HG03196 (cell line): Measurements from ENCODE around the gene SPAG5.
"Not testable (repeated sequence)": the region's sequence is repeated elsewhere in the genome, so short reads cannot be mapped to it uniquely, and the experiment has no call there.

Source experiments
- ATAC-seq: cut with Tn5 transposase; IDR thresholded peaks from one replicate; pipeline ENCODE4 v1.9.1; 2021; ENCODE audit not compliant: unreplicated experiment

The SPAG5 gene

GRCh38 chr17:28612936-28613872, 14.4 kb upstream of the SPAG5 start:
- no peak for ATAC-seq

GRCh38 chr17:28612531-28612930, 13.7 kb upstream of the SPAG5 start:
- no peak for ATAC-seq

GRCh38 chr17:28610376-28610775, 11.6 kb upstream of the SPAG5 start:
- no peak for ATAC-seq

DNA sequence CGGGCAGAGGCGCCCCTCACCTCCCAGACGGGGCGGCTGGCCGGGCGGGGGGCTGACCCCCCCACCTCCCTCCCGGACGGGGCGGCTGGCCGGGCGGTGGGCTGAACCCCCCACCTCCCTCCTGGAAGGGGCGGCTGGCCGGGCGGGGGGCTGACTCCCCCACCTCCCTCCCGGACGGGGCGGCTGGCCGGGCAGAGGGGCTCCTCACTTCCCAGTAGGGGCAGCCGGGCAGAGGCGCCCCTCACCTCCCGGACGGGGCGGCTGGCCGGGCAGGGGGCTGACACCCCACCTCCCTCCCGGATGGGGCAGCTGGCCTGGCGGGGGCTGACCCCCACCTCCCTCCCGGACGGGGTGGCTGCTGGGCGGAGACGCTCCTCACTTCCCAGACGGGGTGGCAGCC, 5.2 kb upstream of the SPAG5 start:
- ATAC-seq: not testable (repeated sequence)

DNA sequence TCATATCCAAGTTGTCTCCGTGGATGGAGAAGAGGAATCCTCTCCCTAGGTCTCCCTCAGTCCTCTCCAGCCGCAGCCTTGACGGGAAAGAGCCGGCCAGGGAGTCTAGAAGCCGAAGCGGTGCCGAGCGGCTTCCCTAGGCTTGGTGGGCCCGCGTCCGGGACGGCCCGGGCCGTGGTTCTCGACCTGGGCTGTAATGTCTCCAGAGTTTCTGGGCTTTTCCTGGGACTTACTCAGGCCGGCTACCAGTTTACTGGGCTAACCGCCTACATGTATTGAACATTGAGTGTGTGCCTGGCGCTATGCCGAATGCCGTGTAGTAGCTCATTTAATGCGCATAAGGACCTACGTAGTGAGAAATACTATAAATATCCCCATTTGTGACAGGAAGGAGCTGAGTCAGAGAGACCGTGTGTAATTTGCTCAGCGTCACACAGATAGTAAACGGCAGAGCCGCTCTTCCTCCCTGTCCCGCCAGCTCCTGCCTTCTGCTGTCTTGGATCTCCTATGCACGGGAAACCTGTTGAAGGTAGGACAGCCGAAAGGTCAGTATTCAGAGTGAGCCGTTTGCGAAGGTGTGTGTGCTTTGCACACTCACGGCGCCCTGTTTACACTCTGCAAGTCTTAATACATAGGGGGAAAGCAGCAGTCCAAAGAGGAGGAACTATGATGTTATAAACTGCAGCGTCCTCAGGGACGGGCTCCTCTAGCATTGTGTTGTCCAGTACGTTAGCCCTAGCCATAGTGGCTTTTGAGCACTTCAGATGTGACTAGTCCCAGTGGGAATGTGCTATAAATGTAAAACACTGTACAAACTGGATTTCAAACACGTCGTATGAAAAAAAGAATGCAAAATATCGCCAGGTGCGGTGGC, 723 bp upstream of the SPAG5 start:
- ATAC-seq: peak; percentile 48

DNA sequence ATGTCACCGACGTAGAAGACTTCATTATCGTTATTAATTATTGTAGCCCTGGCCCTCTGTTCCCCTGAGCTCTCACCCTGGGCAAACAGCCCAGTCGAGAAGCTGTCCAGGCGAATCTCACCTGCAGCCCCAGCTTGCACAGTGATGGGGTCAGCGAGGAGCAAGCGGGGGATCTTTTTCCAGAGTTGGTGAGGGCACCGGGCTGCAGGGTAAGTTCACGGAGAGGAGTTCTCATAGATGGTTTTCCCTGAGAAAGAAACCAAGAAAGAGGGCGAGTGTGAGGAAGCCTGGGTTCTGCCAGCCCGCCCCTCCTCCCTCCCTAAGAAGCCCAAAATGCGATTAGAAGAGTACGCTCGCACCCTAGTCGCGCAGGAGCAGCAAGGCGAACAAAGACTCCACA, 436 bp downstream of the SPAG5 start:
- no peak for ATAC-seq

DNA sequence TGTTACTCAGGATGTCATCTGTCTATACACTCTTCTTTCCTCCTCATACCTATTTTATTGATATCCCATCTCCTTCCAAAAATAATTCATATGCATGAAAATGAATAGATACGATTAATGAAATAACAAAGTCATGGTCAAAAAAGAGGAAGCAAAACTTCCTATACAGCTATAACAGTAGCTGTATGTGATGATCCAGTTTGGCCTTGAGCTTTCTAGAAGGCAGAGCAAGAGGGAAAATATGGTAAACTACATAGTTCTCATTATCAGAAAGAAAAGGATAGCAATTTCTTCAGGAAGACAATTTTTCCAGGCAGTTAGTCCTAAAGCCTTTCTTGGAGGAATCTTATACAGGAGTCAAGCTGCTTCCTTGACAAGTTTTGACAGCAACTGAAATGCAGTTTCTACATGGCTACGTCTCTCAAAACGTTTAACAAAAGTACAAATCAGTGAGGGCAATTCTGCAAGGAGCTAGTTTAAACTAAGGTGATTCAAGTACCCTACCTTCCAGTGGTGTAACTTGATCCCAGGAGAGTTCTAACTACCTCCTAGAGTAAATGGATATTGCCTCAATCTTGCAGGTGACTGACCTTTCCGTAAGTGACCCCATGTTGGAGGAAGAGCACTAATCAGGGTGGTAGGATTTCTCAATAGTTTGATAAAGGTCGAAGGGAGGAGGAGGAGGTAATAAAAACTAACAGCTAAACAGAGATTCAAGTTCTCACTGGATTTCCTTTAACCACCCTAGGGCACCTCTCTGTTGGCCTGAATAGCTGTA, 1.0 kb downstream of the SPAG5 start:
- no peak for ATAC-seq

- ATAC-seq: no peak
Observed at GRCh38 chr17:28592260-28592659, 6.6 kb downstream of the SPAG5 start.

GRCh38 chr17:28585851-28586250, 13.0 kb downstream of the SPAG5 start:
- no peak for ATAC-seq

DNA sequence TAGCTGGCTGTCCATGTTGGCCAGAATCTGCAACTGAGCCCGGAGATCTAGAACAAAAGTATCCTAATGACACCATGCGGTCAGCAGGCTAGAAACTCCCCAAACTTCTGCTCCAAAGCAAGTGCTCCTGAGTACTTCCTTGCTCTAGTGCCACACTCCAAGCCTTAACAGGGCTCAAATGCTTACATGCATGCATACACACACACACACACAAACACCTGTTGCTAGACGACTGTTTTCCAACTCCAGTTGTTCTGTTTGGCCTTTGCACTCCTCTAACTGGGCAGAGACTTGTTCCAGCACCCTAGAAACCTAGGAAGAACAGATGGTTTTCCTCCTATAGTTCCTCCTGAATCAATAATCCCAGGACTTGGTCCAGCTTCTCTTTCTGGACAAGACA, 14.4 kb downstream of the SPAG5 start:
- ATAC-seq: no peak

GRCh38 chr17:28582513-28582912, 16.3 kb downstream of the SPAG5 start:
- ATAC-seq: no peak

GRCh38 chr17:28580959-28581358, 17.9 kb downstream of the SPAG5 start:
- no peak for ATAC-seq

GRCh38 chr17:28579526-28579925, 19.3 kb downstream of the SPAG5 start:
- ATAC-seq: no peak

GRCh38 chr17:28578246-28579195, 20.3 kb downstream of the SPAG5 start:
- no peak for ATAC-seq

DNA sequence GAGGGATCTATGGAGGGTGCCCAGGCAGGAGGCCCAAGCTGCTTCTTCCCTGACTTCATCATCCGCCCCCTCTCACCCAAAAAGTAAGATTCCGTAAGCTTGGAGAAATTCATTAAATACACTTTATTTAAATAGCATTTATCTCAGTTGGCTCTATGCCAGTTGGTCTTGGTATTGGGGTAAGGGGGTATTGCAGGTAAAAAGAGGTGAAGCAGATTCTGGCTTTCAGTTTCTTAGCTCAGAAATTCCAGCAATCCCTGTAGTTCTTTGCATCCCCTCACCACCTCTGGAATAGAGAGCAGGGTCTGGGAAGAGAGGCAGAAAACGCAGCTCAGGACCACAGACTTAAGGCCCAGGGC, 21.4 kb downstream of the SPAG5 start:
- ATAC-seq: no peak

DNA sequence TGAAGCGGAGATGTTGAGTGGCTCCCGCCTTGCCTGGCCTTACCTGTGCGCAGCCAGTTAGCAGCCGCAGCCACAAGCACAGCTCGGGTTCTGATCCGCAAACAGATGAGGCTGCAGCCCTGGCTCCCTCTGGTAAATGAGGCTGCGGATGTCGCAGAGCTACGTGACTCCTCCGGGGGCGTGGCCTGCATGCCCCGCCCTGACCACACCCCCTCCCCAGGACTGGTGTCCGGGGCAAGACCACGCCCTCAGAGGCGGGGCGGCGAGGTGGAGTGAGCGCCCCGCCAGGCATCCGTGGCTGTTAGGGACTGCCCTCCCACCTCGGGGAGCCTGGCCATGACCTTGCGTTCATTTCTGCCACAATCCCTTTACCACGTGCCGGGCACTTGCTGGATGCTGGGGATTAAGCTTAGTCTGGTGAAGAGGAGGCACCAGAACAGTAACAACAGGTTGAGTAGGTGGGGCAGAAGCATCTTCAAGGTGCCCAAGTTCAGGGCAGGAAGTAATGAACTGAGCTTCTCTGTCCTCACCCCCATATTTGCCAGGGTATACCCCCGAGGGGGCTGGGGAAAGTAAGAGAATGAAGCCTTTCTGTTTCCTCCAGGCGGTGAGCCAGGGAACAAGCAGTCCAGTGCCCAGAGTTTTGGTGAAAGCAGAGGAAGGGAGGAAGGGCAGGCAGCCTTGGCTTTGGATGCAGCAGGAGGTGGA, 21.9 kb downstream of the SPAG5 start, which contains the start of gene ALDOC:
TSS of gene ALDOC (minus strand) at position 138 of the 708 bp plus-strand sequence. CDS start 1,363 bp downstream, outside the sequence.
- peak; percentile 72 for ATAC-seq

- not testable (repeated sequence) for ATAC-seq
Observed at GRCh38 chr17:28576016-28576415, 22.8 kb downstream of the SPAG5 start.

- ATAC-seq: no peak
Observed at GRCh38 chr17:28575126-28575795, 23.6 kb downstream of the SPAG5 start.

DNA sequence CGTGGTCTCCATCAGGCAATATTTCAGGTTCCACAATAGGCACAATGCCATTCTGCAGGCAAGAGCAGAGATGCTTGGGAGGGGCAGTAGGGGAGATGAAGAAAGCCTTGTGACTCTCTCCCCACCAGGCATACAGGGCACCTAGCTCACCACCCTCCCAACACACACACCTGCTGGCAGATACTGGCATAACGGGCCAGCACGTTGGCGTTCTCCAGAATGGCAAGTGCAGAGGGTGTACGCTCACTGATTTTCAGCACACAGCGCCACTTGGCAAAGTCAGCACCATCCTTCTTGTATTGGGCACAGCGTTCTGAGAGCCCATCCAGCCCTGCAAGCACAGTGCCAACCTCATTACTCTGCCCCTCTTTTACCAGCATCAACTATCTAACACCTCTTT, 24.3 kb downstream of the SPAG5 start:
- ATAC-seq: no peak
